Measurements from ENCODE around the gene KAZN. TPM values are rescaled to one million over a fixed set of nuclear protein-coding genes. Genes with fewer than 3 reads are reported as not detected.

Gene KAZN
- total and polyA plus RNA-seq, 2 experiments from 2014 or later = 7.9 to 15.6 TPM

DNA sequence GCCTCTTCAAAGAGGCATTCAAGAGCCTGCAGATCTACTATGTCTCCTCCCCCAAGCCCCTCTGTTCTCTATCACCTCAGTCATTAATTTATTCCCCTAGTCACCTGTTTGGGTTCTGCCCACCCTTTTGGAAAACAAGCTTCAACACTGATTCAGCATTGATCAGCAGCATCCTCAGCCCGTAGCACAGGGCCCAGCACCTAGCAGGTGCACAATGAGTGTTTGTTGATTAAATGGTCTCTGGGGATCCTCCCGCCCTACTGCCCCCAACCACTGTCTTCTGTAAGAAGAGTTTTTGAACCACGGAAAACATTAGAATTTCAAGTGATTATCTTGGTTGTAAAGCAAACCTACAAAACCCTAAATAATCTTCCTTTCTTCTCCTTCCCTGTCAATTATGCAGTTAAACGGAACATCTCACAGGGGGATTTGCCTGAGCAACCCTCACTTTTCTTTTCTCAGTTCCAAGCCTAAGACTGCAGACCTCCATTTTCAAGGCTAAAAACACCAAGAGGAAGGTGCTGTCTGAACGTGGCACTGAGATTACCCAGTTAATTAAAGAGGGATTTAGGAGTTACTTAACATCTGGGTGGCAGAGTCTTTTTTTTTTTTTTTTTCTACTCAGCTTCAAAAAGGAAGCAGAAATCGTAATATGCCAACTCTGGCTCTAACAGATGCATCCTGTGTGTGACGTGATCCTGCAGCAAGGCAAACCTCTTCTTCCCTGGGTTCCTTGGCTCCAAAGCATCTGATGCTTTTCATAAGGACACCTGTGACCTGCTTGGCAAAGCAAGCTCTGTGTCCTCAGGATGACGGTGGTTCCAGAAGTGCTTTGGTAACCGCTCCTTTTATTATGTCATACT is 163.0 kb downstream of the KAZN start:
- no peak overlapping the region for H3K4me2 ChIP-seq
- no peak overlapping the region for H3K27ac ChIP-seq
- TF ChIP-seq EZH2phosphoT487 (IDR thresholded peaks at IDR 0.05; ENCODE audit: low read depth, severe bottlenecking, unreplicated experiment) (no peak), EZH2 (IDR thresholded peaks at IDR 0.05; ENCODE audit: borderline replicate concordance) (no peak)
- TF ChIP-seq, protein P1, sequence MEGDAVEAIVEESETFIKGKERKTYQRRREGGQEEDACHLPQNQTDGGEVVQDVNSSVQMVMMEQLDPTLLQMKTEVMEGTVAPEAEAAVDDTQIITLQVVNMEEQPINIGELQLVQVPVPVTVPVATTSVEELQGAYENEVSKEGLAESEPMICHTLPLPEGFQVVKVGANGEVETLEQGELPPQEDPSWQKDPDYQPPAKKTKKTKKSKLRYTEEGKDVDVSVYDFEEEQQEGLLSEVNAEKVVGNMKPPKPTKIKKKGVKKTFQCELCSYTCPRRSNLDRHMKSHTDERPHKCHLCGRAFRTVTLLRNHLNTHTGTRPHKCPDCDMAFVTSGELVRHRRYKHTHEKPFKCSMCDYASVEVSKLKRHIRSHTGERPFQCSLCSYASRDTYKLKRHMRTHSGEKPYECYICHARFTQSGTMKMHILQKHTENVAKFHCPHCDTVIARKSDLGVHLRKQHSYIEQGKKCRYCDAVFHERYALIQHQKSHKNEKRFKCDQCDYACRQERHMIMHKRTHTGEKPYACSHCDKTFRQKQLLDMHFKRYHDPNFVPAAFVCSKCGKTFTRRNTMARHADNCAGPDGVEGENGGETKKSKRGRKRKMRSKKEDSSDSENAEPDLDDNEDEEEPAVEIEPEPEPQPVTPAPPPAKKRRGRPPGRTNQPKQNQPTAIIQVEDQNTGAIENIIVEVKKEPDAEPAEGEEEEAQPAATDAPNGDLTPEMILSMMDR (IDR thresholded peaks at IDR 0.05; ENCODE audit: poor library complexity) = no peak
- H4K20me1 ChIP-seq (ENCODE audit: insufficient read depth, poor library complexity, severe bottlenecking) = no peaks in the 10 kb centered on the region
- H3K36me3 ChIP-seq (replicated peaks; ENCODE audit: insufficient read depth, low read depth) = no peaks in the 10 kb centered on the region
- H3K9me2 ChIP-seq (replicated peaks; ENCODE audit: insufficient read depth) = no peaks in the 10 kb centered on the region
- 71% methylated on average over 9 of the region's 9 CpGs for WGBS (ENCODE audit: low lambda C conversion rate, missing lambda C conversion rate)
- H2AFZ ChIP-seq = no peak overlapping the region
- H3K27me3 ChIP-seq = no peaks in the 10 kb centered on the region
- no peak overlapping the region for H3K4me3 ChIP-seq
- H3K9me3 ChIP-seq (ENCODE audit: low read depth) = no peaks in the 10 kb centered on the region
- H3K4me1 ChIP-seq (ENCODE audit: insufficient read depth) = peaks cover 7% of the 10 kb centered on the region
- no peaks in the 10 kb centered on the region for H3K79me2 ChIP-seq
- no peak for DNase-seq (ENCODE audit: low spot score)

DNA sequence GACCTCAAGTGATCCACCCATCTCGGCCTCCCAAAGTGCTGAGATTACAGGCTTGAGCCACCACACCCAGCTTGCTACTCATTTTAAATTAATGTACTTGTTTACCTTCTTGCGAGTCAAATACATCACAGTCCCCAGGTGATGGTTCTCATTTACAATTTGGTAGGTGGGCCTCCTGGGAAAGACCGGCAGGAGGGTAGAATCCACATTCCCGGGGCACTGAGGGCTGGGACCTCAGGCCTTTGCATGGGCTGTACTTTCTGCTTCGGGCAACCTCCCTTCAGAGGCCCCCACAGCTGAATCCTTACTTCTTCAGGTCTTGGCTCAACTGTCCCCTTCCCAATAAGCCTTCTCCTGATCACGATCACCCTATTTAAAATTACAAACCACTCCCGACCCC is 165.5 kb downstream of the KAZN start:
- H3K9me2 ChIP-seq (replicated peaks; ENCODE audit: insufficient read depth) = no peaks in the 10 kb centered on the region
- no peaks in the 10 kb centered on the region for H3K36me3 ChIP-seq (replicated peaks; ENCODE audit: insufficient read depth, low read depth)
- no peaks in the 10 kb centered on the region for H4K20me1 ChIP-seq (ENCODE audit: insufficient read depth, poor library complexity, severe bottlenecking)
- no peak overlapping the region for H2AFZ ChIP-seq
- no peak for DNase-seq (ENCODE audit: low spot score)
- H3K79me2 ChIP-seq = no peaks in the 10 kb centered on the region
- WGBS (ENCODE audit: low lambda C conversion rate, missing lambda C conversion rate) = 96% methylated on average over 6 of the region's 7 CpGs
- H3K27ac ChIP-seq = no peak overlapping the region
- peaks cover 4% of the 10 kb centered on the region for H3K4me1 ChIP-seq (ENCODE audit: insufficient read depth)
- H3K4me2 ChIP-seq = no peak overlapping the region
- H3K27me3 ChIP-seq = no peaks in the 10 kb centered on the region
- H3K4me3 ChIP-seq = no peak overlapping the region
- no peaks in the 10 kb centered on the region for H3K9me3 ChIP-seq (ENCODE audit: low read depth)
- TF ChIP-seq, protein P1 (IDR thresholded peaks at IDR 0.05; ENCODE audit: poor library complexity) = no peak
- TF ChIP-seq EZH2 (IDR thresholded peaks at IDR 0.05; ENCODE audit: borderline replicate concordance) = no peak
- TF ChIP-seq EZH2phosphoT487 (IDR thresholded peaks at IDR 0.05; ENCODE audit: low read depth, severe bottlenecking, unreplicated experiment) = no peak

DNA sequence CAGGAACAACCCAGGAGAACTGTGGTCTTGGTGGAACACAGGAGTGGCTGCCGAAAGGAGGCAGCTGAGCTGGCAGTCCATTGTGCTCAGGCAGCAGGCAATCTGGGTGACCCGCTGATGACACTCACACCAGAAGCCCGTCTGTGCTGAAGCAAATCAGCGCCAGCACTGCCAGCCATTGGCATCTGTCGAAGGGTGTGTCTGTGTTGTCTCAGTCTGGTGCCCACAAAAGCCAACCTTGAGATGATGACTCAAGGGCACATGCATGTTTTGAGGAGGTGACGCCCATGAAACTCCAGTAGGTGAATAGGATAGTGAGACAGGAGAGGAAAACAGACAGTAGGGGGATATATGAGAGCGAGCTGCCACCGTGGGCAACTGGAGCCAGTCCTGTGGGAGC is 167.3 kb downstream of the KAZN start:
- TF ChIP-seq, protein P1 (IDR thresholded peaks at IDR 0.05; ENCODE audit: poor library complexity) = no peak
- no peak for TF ChIP-seq EZH2 (IDR thresholded peaks at IDR 0.05; ENCODE audit: borderline replicate concordance)
- TF ChIP-seq EZH2phosphoT487 (IDR thresholded peaks at IDR 0.05; ENCODE audit: low read depth, severe bottlenecking, unreplicated experiment) = no peak
- H3K4me2 ChIP-seq = no peak overlapping the region
- H4K20me1 ChIP-seq (ENCODE audit: insufficient read depth, poor library complexity, severe bottlenecking) = no peaks in the 10 kb centered on the region
- H3K9me2 ChIP-seq (replicated peaks; ENCODE audit: insufficient read depth) = no peaks in the 10 kb centered on the region
- H3K36me3 ChIP-seq (replicated peaks; ENCODE audit: insufficient read depth, low read depth) = no peaks in the 10 kb centered on the region
- H3K79me2 ChIP-seq = no peaks in the 10 kb centered on the region
- no peak for DNase-seq (ENCODE audit: low spot score)
- H3K27ac ChIP-seq = no peak overlapping the region
- no peaks in the 10 kb centered on the region for H3K4me1 ChIP-seq (ENCODE audit: insufficient read depth)
- H2AFZ ChIP-seq = no peak overlapping the region
- H3K4me3 ChIP-seq = no peak overlapping the region
- 94% methylated on average over 8 of the region's 8 CpGs for WGBS (ENCODE audit: low lambda C conversion rate, missing lambda C conversion rate)
- no peaks in the 10 kb centered on the region for H3K9me3 ChIP-seq (ENCODE audit: low read depth)
- H3K27me3 ChIP-seq = no peaks in the 10 kb centered on the region
